HG03045 (cell line): Measurements from ENCODE around the gene CELF2.

ENCODE experiments used
- ATAC-seq: cut with Tn5 transposase; IDR thresholded peaks from one replicate; pipeline ENCODE4 v1.9.1; 2021; ENCODE audit warnings: mild to moderate bottlenecking, moderate library complexity; ENCODE audit not compliant: unreplicated experiment

The CELF2 gene

GRCh38 chr10:11192304-11193000 lies 174.8 kb downstream of the CELF2 start:
- ATAC-seq, result no peak

- ATAC-seq, result no peak
Measured at GRCh38 chr10:11193001-11193551, 175.4 kb downstream of the CELF2 start.

GRCh38 chr10:11194859-11195586 lies 177.4 kb downstream of the CELF2 start:
- no peak for ATAC-seq

GRCh38 chr10:11195623-11196022 lies 178.0 kb downstream of the CELF2 start:
- no peak for ATAC-seq

GRCh38 chr10:11197266-11197712 lies 179.6 kb downstream of the CELF2 start:
- ATAC-seq, result peak; percentile 54

- no peak for ATAC-seq
Measured at GRCh38 chr10:11197878-11198277, 180.2 kb downstream of the CELF2 start.

- ATAC-seq, result no peak
Measured at GRCh38 chr10:11201911-11202310, 184.2 kb downstream of the CELF2 start.

- ATAC-seq, result no peak
Measured at GRCh38 chr10:11204351-11204942, 186.8 kb downstream of the CELF2 start.

- ATAC-seq, result no peak
Measured at GRCh38 chr10:11205030-11205772, 187.5 kb downstream of the CELF2 start.

GRCh38 chr10:11206676-11207559 lies 189.2 kb downstream of the CELF2 start:
- no peak for ATAC-seq

- ATAC-seq, result no peak
Measured at GRCh38 chr10:11207560-11207844, 189.8 kb downstream of the CELF2 start.

GRCh38 chr10:11208243-11208642 lies 190.6 kb downstream of the CELF2 start:
- no peak for ATAC-seq

- peak; percentile 41 for ATAC-seq
Measured at GRCh38 chr10:11208908-11209829, 191.5 kb downstream of the CELF2 start.

GRCh38 chr10:11209830-11210181 lies 192.1 kb downstream of the CELF2 start:
- peak; percentile 27 for ATAC-seq

- no peak for ATAC-seq
Measured at GRCh38 chr10:11210211-11210922, 192.7 kb downstream of the CELF2 start.

GRCh38 chr10:11212288-11213085 lies 194.8 kb downstream of the CELF2 start:
- ATAC-seq, result no peak

GRCh38 chr10:11213137-11213536 lies 195.5 kb downstream of the CELF2 start:
- no peak for ATAC-seq

GRCh38 chr10:11214407-11214806 lies 196.7 kb downstream of the CELF2 start:
- ATAC-seq, result no peak
